GM18498 (cell line): ENCODE data around the gene AKAP14.
"Not testable (repeated sequence)": the region's sequence is repeated elsewhere in the genome, so short reads cannot be mapped to it uniquely, and the experiment has no call there.

Experiments used
- ATAC-seq: cut with Tn5 transposase; IDR thresholded peaks from one replicate; pipeline ENCODE4 v1.9.1; 2021; ENCODE audit warnings: mild to moderate bottlenecking, moderate library complexity; ENCODE audit not compliant: unreplicated experiment

Gene AKAP14

GRCh38 chrX:119919835-119920585 is 24.3 kb downstream of the AKAP14 start:
- ATAC-seq = no peak

- not testable (repeated sequence) for ATAC-seq
Observed at GRCh38 chrX:119922391-119922790, 26.7 kb downstream of the AKAP14 start.

GRCh38 chrX:119935215-119935874 is 39.7 kb downstream of the AKAP14 start:
- no peak for ATAC-seq

DNA sequence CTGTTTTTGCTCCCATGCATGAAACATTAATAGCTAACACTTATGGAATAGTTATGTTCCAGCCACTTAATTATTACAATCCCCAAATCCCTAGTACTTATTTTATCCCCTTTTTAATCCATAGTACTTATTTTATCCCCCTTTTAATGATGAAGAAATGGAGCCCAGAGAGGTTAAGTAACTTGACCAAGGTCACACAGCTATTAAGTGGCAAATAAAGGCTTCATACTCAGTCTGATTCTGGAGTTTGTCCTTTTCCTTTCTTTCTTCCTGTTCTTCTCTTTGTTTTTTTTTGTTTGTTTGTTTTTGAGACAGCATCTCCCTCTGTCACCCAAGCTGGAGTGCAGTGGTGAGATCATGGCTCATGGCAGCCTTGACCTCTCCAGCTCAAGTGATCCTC is 45.6 kb downstream of the AKAP14 start:
- no peak for ATAC-seq

GRCh38 chrX:119942173-119942819 is 46.6 kb downstream of the AKAP14 start:
- no peak for ATAC-seq

DNA sequence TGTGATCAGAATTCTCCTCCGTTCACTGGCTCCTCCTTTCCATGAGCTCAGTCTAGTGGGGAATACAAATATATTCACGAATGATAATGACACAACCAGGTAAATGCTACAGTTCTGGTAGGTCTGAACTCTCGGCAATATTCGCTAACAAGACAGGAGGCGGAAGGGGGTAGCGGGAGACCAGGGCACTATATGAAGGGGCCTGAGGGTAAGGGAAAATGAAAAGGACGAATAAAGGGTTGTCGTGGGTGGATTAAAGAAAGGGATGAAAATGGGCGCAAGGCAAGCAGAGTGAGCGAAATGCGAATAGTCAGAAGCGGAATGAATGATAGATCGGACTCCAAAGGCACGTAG is 47.1 kb downstream of the AKAP14 start:
- peak; percentile 15 for ATAC-seq

DNA sequence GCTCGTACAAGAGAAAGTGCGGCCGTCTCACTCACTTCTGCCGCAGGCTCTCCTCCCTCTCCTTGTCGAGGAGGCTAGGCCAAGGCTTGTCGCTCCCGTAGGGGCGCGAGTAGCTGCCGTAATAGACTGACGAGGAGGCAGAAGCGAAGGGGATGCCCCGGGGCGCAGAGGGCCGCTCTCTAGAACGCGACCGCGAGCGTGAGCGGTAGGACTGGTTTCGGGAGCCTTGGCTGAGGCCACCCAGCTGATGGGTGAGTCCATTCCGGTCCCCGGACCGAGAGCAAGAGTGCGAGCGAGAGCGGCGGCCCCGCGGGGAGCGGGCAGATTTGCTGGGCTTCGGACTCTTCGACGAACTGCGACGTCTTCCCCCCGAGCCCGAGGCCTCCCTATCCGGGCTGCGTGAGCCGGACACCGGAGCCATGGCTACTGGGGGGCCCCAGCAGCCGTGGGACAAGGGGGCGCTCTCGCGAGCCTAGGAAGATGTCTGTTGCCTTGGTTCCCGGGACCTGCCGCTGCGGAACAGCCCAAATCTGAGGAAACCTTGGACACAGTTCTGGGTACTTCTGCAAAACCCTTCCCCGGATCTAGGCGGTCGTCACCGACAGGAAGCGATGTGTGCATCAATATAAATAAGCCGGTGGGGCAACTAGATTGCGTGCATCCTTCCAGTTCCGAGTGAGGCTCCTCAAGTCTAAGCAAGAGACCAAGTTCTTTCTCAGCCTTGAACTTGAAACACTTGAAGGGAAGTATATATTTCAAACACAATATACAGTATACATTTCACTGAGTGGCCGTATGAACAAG is 47.7 kb downstream of the AKAP14 start, which contains the start of gene NKAP:
Gene NKAP (minus strand): TSS at position 567 of the 804 bp plus-strand sequence. CDS start 146 bp downstream, at position 421.
- peak; percentile 84 for ATAC-seq

GRCh38 chrX:119945481-119945880 is 49.8 kb downstream of the AKAP14 start:
- ATAC-seq = no peak

DNA sequence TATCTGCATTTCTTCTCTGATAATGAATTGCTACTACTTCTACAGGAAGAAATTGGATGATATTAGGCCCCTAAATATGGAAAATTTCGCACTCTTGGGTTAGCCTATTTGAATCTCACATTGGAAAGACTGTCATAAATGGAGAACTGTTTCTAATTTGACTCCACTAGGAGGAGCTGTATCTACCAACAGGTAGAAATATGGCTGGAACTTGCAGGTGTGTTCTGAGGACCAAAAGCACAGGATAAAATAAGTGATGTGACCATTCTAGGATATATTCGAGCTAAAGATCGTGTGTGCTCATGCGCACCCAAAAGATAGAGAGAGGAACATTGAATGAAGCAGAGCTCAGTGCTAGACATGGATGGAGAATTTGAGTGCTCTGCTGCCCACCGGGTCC is 52.7 kb downstream of the AKAP14 start:
- ATAC-seq = no peak

GRCh38 chrX:119954374-119954773 is 58.7 kb downstream of the AKAP14 start:
- ATAC-seq = no peak

DNA sequence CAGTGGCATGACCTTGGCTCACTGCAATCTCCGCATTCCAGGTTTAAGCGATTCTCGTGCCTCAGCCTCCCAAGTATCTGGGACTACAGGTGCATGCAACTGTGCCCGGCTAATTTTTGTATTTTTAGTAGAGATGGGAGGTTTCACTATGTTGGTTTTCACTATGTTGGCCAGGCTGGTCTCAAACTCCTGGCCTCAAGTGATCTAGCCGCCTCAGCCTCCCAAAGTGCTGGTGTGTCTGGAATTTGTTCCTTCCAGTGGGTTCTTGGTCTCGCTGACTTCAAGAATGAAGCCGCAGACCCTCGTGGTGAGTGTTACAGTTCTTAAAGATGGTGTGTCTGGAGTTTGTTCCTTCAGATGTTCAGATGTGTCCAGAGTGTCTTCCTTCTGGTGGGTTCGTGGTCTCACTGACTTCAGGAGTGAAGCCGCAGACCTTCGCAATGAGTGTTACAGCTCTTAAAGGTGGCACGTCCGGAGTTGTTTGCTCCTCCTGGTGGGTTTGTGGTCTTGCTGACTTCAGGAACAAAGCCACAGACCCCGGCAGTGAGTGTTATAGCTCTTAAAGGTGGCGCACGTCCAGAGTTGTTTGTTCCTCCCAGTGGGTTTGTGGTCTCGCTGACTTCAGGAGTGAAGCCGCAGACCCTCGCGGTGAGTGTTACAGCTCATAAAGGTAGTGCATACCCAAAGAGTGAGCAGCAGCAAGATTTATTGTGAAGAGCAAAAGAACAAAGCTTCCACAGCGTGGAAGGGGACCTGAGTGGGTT is 60.3 kb downstream of the AKAP14 start:
- ATAC-seq = not testable (repeated sequence)

DNA sequence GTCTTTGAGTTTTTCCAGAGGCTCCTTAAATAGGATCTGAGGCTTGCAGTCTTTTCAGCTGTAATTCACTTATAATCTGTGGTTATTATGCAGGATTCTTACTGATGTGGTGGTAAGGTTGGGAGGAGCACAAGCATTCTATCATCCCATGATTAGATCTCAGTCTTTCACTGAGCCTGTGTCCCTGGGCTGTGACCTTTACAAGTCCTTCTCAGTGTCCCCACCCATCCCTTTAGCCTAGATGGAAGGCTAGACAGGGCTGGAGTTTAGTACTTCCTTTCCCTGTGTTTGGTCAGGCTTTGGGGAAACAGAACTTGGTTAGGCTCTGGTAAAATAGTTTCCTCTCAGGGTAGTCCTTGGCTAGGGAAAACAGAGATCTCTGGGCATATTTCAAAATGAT is 64.9 kb downstream of the AKAP14 start:
- no peak for ATAC-seq

DNA sequence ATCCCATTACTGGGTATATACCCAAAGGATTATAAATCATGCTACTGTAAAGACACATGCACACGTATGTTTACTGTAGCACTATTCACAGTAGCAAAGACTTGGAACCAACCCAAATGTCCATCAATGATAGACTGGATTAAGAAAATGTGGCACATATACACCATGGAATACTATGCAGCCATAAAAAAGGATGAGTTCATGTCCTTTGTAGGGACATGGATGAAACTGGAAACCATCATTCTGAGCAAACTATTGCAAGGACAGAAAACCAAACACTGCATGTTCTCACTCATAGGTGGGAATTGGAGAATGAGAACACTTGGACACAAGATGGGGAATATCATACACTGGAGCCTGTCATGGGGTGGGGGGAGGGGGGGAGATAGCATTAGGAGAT is 71.1 kb downstream of the AKAP14 start:
- ATAC-seq = not testable (repeated sequence)
